Urinary bladder (tissue), 4 donors: ENCODE measurements around the gene CPLX4. TPM values are rescaled to one million over a fixed set of nuclear protein-coding genes. Genes with fewer than 3 reads are reported as not detected.
A peak's percentile ranks its signal among the peaks of the same experiment; 100 is the strongest.
"Not testable (repeated sequence)": the region's sequence is repeated elsewhere in the genome, so short reads cannot be mapped to it uniquely, and the experiment has no call there.

Experiments
- DNase-seq: peaks from one replicate; pipeline ENCODE4 v3.0.0-alpha.2; 2015; ENCODE audit errors: extremely low spot score
- H3K27ac ChIP-seq: one replicate; pipeline ENCODE4 v1.5.1; 2013; ENCODE audit warnings: low read depth, mild to moderate bottlenecking, moderate library complexity
- H3K36me3 ChIP-seq: one replicate; pipeline ENCODE4 v1.6.1; 2013; ENCODE audit warnings: mild to moderate bottlenecking, moderate library complexity; ENCODE audit not compliant: insufficient read depth
- H3K4me1 ChIP-seq: one replicate; pipeline ENCODE4 v1.6.1; 2013; ENCODE audit warnings: mild to moderate bottlenecking, moderate library complexity; ENCODE audit not compliant: insufficient read depth
- H3K4me3 ChIP-seq: one replicate; pipeline ENCODE4 v1.5.1; 2013; ENCODE audit warnings: low read depth, low read length
- WGBS: extraction: QIAGEN DNeasy Blood & Tissue Kit; methylation state at CpG from one replicate; pipeline ENCODE4 v1.1.7; 2013; 5-methylcytosine and 5-hydroxymethylcytosine counted together
- polyA plus RNA-seq: library from polyadenylated mRNA; stranded (reverse); fragments of 200-250 nt; gene quantifications from one replicate; pipeline ENCODE4 v1.2.3, GENCODE V29; 2013
- total RNA-seq: library from RNA; depleted of rRNA; stranded (reverse); fragments of >200 nt; gene quantifications from one replicate; pipeline ENCODE4 v1.2.3, GENCODE V29; 2014
- donor health status: healthy with polysubstance abuse.
- donor health status: healthy.

CPLX4 gene
- total and polyA plus RNA-seq, 2 donors: not detected

DNA sequence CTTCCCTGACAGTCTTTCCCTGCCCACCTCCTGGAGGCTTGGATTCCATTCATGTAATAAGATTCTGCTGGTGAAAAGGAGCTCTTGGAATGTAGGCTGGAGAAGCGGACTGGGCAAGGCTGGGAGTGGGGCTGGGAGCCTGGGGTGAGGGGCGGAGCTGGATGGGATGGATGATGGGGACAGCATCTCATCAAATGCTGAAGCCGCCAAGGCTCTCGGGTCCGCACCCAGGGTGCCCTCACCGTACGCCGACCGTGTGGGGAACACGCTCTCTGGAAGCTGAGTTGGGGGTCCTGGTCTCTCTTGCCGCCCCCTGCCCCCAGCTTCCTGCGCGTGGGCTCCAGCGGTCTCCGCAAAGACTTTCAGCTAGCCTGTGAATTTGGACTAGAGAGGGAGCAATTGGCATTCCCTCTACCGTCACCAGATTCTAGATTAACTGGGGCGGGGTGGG lies 54.3 kb downstream of the CPLX4 start:
- Histone ChIP-seq H3K4me3 (no peak overlapping the region), H3K27ac (no peak overlapping the region), H3K36me3 (no peaks in the 10 kb centered on the region), H3K4me1 (no peaks in the 10 kb centered on the region)
- 4% methylated on average over 17 of the region's 17 CpGs for WGBS
- no peak for DNase-seq

DNA sequence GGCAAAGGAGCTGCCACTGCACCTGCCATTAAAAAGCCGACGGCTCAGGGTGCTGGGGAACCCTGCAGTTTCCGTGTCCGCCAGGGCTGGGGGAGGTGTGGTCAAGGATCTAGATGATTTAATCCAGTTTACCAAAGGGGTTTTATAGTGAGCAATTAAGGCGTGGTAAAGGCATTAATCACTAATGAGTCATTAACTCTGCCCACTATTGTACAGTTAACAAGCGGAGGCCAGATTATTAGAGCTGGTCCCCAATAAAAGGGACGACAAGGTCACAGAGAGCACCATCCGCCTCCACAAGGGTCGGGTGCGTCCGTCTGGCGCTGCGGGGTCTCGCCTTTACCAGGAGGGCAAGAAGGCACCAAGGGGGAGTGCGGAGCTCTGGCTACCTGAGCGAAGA lies 54.8 kb downstream of the CPLX4 start:
- Histone ChIP-seq H3K36me3 (no peaks in the 10 kb centered on the region), H3K27ac (no peak overlapping the region), H3K4me3 (no peak overlapping the region), H3K4me1 (no peaks in the 10 kb centered on the region)
- 4% methylated on average over 16 of the region's 16 CpGs for WGBS
- no peak for DNase-seq

DNA sequence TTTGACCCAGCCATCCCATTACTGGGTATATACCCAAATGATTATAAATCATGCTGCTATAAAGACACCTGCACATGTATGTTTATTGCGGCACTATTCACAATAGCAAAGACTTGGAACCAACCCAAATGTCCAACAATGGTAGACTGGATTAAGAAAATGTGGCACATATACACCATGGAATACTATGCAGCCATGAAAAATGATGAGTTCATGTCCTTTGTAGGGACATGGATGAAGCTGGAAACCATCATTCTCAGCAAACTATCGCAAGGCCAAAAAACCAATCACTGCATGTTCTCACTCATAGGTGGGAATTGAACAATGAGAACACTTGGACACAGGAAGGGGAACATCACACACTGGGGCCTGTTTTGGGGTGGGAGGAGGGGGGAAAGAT lies 56.2 kb downstream of the CPLX4 start:
- not testable (repeated sequence) for H3K4me3 ChIP-seq, H3K4me1 ChIP-seq, H3K36me3 ChIP-seq, H3K27ac ChIP-seq, DNase-seq
- 98% methylated on average over 1 of the region's 2 CpGs for WGBS

DNA sequence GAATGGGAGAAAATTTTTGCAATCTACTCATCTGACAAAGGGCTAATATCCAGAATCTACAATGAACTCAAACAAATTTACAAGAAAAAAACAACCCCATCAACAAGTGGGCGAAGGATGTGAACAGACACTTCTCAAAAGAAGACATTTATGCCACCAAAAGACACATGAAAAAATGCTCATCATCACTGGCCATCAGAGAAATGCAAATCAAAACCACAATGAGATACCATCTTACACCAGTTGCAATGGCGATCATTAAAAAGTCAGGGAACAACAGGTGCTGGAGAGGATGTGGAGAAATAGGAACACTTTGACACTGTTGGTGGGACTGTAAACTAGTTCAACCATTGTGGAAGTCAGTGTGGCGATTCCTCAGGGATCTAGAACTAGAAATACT lies 56.6 kb downstream of the CPLX4 start:
- WGBS: 72% methylated on average over 3 of the region's 3 CpGs
- H3K36me3 ChIP-seq, H3K27ac ChIP-seq, H3K4me3 ChIP-seq, DNase-seq, H3K4me1 ChIP-seq: not testable (repeated sequence)

DNA sequence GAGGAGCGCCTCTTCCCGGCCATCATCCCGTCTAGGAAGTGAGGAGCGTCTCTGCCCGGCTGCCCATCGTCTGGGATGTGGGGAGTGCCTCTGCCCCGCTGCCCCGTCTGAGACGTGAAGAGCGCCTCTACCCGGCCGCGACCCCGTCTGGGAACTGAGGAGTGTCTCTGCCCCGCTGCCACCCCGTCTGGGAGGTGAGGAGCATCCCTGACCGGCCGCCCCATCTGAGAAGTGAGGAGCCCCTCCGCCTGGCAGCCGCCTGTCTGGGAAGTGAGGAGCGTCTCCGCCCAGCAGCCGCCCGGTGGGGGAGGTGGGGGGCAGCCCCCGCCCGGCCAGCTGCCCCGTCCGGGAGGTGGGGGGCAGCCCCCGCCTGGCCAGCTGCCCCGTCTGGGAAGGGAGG lies 63.0 kb downstream of the CPLX4 start:
- H3K27ac ChIP-seq, H3K36me3 ChIP-seq, DNase-seq, H3K4me3 ChIP-seq, H3K4me1 ChIP-seq: not testable (repeated sequence)
- 88% methylated on average over 30 of the region's 30 CpGs for WGBS

DNA sequence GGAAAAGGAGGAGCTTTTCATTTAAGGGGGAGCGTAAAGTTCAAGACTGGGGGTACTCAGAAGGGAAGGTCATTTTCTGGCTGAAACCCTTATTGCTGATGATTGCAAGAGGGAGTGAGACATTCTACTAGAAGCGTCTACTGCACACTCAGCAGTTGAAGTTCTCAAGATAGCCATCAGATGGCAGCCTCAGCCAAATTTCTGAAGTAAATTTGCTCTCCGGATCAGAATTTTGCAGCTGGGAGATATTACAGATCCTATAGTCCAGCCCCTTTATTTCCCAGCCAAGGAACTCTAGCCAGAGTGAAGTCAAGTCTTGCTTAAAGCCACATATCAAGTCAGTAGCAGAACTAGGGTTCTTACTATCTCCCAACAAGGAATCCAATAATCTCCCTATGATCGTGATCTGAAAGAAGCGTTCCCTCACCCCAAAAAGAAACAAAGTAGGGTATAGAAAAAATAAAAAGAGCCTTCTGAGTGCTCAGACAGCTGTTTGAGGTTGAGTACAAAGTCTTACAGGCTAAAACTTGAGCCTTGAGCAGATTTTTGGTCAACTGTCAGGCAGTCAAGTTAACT lies 69.2 kb downstream of the CPLX4 start:
- Histone ChIP-seq H3K4me1 (no peaks in the 10 kb centered on the region), H3K27ac (no peak overlapping the region), H3K36me3 (no peaks in the 10 kb centered on the region), H3K4me3 (no peak overlapping the region)
- DNase-seq: peak; percentile 71
- WGBS: 16% methylated on average over 5 of the region's 5 CpGs

DNA sequence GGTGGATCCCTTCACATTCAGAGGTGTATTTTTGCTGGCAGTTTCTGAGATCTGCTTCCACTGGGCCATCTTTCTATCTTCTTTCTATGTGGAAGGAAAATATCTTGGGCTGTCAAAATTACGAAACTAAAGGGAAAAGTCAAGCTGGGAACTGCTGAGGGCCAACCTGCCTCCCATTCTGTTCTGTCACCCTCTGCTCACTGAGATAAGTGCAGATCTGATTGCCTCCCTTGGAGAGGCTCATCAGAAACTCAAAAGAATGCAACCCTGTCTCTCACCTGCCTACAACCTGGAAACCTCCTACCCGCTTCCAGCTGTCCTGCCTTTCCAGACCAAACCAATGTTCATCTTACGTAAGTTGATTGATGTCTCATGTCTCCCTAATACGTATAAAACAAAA lies 71.7 kb downstream of the CPLX4 start:
- H3K36me3 ChIP-seq: no peaks in the 10 kb centered on the region
- no peak overlapping the region for H3K27ac ChIP-seq
- WGBS: 45% methylated on average over 4 of the region's 4 CpGs
- no peak overlapping the region for H3K4me3 ChIP-seq
- no peak for DNase-seq
- H3K4me1 ChIP-seq: no peaks in the 10 kb centered on the region

Other genes with a start within 250 kb of the CPLX4 start
- 11.1 TPM for gene SEC11C, start 178.8 kb downstream of the CPLX4 start, total RNA-seq
- gene SEC11C, start 178.8 kb downstream of the CPLX4 start, polyA plus RNA-seq: 44.1 TPM
- not detected for gene GRP, start 98.5 kb downstream of the CPLX4 start, total RNA-seq
- not detected for gene GRP, start 98.5 kb downstream of the CPLX4 start, polyA plus RNA-seq
- gene RAX, start 45.2 kb downstream of the CPLX4 start, total RNA-seq: not detected
- gene RAX, start 45.2 kb downstream of the CPLX4 start, polyA plus RNA-seq: not detected
- 161 TPM for gene LMAN1, start 40.6 kb upstream of the CPLX4 start, total RNA-seq
- 28.4 TPM for gene LMAN1, start 40.6 kb upstream of the CPLX4 start, polyA plus RNA-seq